Heart left ventricle (tissue), 16 donors: Measurements from ENCODE around the gene CBY3. TPM values are rescaled to one million over a fixed set of nuclear protein-coding genes. Genes with fewer than 3 reads are reported as not detected.

Source experiments
- ATAC-seq, 4 donors: fragments of 200-7000 bp; cut with Tn5 transposase; one replicate each; pipeline ENCODE4 v1.9.1; 2020 to 2022; ENCODE audit warnings: moderate library complexity in 4 of 4, mild to moderate bottlenecking in 3 of 4, moderate number of reproducible peaks in 1 of 4
- DNase-seq, 5 donors: peaks; one replicate each; pipeline ENCODE4 v3.0.0-alpha.2; 2020
- H3K27ac ChIP-seq, 12 donors: fragments of 200-600 bp; sonication (generic) in 4 of 12; one replicate each; pipeline versions ENCODE4 v1.5.0 to v1.8.0; 2016 to 2022; ENCODE audit warnings: mild to moderate bottlenecking in 2 of 12
- H3K27me3 ChIP-seq, 9 donors: fragments of 200-600 bp; sonication (generic) in 2 of 9; one replicate each; pipeline versions ENCODE4 v1.5.1 to v1.8.0; 2016 to 2022; ENCODE audit warnings: mild to moderate bottlenecking in 3 of 9
- H3K36me3 ChIP-seq, 9 donors: fragments of 200-600 bp; sonication (generic) in 2 of 9; one replicate each; pipeline versions ENCODE4 v1.5.0 to v1.8.0; 2018 to 2022; ENCODE audit warnings: mild to moderate bottlenecking in 2 of 9
- H3K4me1 ChIP-seq, 12 donors: fragments of 200-600 bp; sonication (generic) in 4 of 12; one replicate each; pipeline versions ENCODE4 v1.5.0 to v1.8.0; 2016 to 2022; ENCODE audit warnings: mild to moderate bottlenecking in 3 of 12
- H3K4me3 ChIP-seq, 12 donors: fragments of 200-600 bp; sonication (generic) in 4 of 12; one replicate each; pipeline versions ENCODE4 v1.5.0 to v1.8.0; 2017 to 2022; ENCODE audit warnings: mild to moderate bottlenecking in 9 of 12, moderate library complexity in 4 of 12
- H3K9me3 ChIP-seq, 12 donors: fragments of 200-600 bp; sonication (generic) in 4 of 12; one replicate each; pipeline versions ENCODE4 v1.5.0 to v1.8.0; 2016 to 2022; ENCODE audit warnings: mild to moderate bottlenecking in 1 of 12
- POLR2A ChIP-seq, 2 donors: fragments of 450-650 bp; IDR thresholded peaks; one replicate each; pipeline ENCODE4 v1.6.1; 2017; ENCODE audit warnings: antibody characterized with exemption in 2 of 2, mild to moderate bottlenecking in 2 of 2, moderate library complexity in 2 of 2
- WGBS, 4 donors: extraction: QIAGEN DNeasy Blood & Tissue Kit in 2 of 4; methylation state at CpG; one replicate each; pipeline versions ENCODE4 v1.1.5 to v1.1.7; 2013 to 2018; 5-methylcytosine and 5-hydroxymethylcytosine counted together
- intact Hi-C, 10 donors: fragments of 100-400 bp; cut with DNase I; formaldehyde crosslinking; loops; one replicate each; pipeline versions ENCODE4 v1.11.1 to v1.14.2; 2022
- long read RNA-seq, 3 donors: library from polyadenylated mRNA; unstranded; transcript quantifications; one replicate each; pipeline ENCODE4 v2.0.0, GENCODE V29; 2020 to 2021
- polyA plus RNA-seq, 2 donors: library from polyadenylated mRNA; stranded (reverse); fragments of 200-250 nt; gene quantifications; one replicate each; pipeline ENCODE4 v1.2.3, GENCODE V29; 2013
- total RNA-seq, 9 donors: library from RNA; depleted of rRNA in 2 of 9; stranded (reverse); fragments of >200 nt in 2 of 9; fragmentation: NEBNext Ultra II Directional in 3 of 9; extraction: Animal tissue kit (Norgen Biotek cat#: 25700) in 3 of 9; gene quantifications; one replicate each; pipeline versions ENCODE4 v1.1.0 to v1.2.4, GENCODE V29; 2016 to 2023
- TF ChIP-seq, protein P1 (sequence below), 12 donors: fragments of 200-600 bp; sonication (generic) in 4 of 12; IDR thresholded peaks; one replicate each; pipeline versions ENCODE4 v1.5.0 to v1.8.0; 2018 to 2022; ENCODE audit warnings: antibody characterized with exemption in 12 of 12, mild to moderate bottlenecking in 5 of 12
- donor health status: ischemic (EF 13 %, LVEDD 7.1; RV severe dilation, severe dysfunction).
- donor health status: healthy with polysubstance abuse.
- donor health status: DM: no; HTN: yes; CAD: no.
- donor health status: DM: no; HTN: no; CAD: no.
- donor health status: ischemic (EF 25% LVEDD 6.9; RV normal size, moderate dysfunction).
- donor health status: ischemic (EF 25% LVEDD 5.7; RV mildly dilated, moderate dysfunction).
- donor health status: healthy.
- donor health status: DM: yes; HTN: yes; CAD: no.
- donor health status: ischemic (EF 35%, LVEDD 5.7; RV mildly dilated, moderate dysfunction).
- donor health status: nonischemic (EF 11% LVEDD 7.7; RV severe dilation, severe dysfunction).
- donor health status: DM: yes; HTN: yes; CAD: no.
- donor health status: PGD.
- donor health status: ischemic (EF 29% LVEDD 5.4; RV normal size, mild dysfunction).
- donor health status: nonischemic (EF 23%, LVEDD 6.1; RV moderate dilation, normal function).

CBY3 gene
- total RNA-seq (not detected), polyA plus RNA-seq (not detected)
- long read RNA-seq, donor 1, partial matches to known transcripts: 0 of 1 reads
- long read RNA-seq, donor 1, other reads (novel, unspliced or antisense): 1 of 1 reads
- long read RNA-seq, donor 2: 0 reads
- long read RNA-seq, donor 3, partial matches to known transcripts: 0 of 1 reads
- long read RNA-seq, donor 3, other reads (novel, unspliced or antisense): 1 of 1 reads

DNA sequence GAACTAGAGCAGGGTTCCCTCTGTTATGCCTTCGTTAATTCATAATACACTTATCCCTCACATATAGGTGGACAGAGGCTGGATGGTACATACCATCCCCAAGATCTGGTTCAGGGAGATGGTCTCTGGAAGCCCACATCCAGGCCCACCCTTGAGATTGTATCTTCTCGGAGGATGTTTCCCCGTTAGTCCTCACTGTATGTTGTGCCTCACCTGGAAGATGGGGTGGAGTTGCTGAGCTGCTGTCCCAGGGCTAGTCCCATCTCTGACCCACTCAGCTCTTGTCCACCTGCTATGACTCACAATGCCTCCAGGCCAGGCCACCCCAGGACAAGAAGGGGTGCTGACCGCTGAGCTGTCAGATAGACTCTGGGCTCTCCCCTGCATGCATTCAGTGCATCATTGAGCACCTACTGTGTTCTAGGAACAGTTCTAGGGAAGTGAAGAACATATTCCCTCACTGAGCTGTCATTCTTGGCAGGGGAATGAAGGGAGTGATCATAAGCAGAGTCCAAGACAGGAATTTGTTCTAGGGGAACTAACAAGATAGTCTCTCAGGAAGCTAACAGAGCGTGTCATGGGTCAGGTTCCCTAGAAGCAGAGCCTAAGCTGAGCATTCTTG, at the start of gene CBY3:
Gene CBY3, minus strand, starts transcription at position 255 of the 622 bp plus-strand sequence. Its CDS starts 116 bp downstream, at position 139.
- H3K27ac ChIP-seq: no peak within 1 kb of the TSS
- DNase-seq (no peak), ATAC-seq (no peak)
- H3K36me3 ChIP-seq: no peaks in the 10 kb centered on the region
- peaks cover 4 to 24% (median 18%) of the 10 kb centered on the region in 12 donors for H3K4me1 ChIP-seq
- no peak for TF ChIP-seq POLR2A (IDR thresholded peaks at IDR 0.05)
- TF ChIP-seq, protein P1, sequence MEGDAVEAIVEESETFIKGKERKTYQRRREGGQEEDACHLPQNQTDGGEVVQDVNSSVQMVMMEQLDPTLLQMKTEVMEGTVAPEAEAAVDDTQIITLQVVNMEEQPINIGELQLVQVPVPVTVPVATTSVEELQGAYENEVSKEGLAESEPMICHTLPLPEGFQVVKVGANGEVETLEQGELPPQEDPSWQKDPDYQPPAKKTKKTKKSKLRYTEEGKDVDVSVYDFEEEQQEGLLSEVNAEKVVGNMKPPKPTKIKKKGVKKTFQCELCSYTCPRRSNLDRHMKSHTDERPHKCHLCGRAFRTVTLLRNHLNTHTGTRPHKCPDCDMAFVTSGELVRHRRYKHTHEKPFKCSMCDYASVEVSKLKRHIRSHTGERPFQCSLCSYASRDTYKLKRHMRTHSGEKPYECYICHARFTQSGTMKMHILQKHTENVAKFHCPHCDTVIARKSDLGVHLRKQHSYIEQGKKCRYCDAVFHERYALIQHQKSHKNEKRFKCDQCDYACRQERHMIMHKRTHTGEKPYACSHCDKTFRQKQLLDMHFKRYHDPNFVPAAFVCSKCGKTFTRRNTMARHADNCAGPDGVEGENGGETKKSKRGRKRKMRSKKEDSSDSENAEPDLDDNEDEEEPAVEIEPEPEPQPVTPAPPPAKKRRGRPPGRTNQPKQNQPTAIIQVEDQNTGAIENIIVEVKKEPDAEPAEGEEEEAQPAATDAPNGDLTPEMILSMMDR (IDR thresholded peaks at IDR 0.05): no peak
- no peak within 1 kb of the TSS for H3K4me3 ChIP-seq
- no peaks in the 10 kb centered on the region for H3K27me3 ChIP-seq
- 90 to 96% (median 95%) methylated on average over 5 of the region's 5 CpGs for WGBS, 4 donors
- intact Hi-C loops: no loop called here
- H3K9me3 ChIP-seq: no peaks in the 10 kb centered on the region

DNA sequence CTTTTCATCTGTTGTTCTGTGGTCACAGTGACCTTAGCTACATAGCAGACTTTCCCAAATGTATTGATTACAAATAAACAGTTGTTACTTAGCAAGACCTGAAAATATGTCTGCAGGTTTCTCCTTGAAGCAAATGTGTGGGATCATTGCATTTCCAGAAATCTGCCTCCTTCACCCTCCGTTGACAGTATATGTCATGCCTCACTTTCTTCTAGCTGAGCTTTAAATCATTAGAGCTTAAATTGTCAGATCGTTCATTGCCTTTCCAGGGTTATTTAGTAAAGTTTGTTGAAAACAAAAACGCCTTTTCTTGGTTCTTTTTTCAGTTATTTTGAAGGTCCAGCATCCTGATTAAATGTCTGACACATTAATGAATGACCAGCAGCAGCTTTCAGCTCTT, 49.5 kb upstream of the CBY3 start:
- H3K4me3 ChIP-seq: no peak overlapping the region
- H3K4me1 ChIP-seq: peaks cover 3 to 49% (median 19%) of the 10 kb centered on the region in 12 donors
- intact Hi-C loops: loop anchor here in 1 of 10 donors (5.0 kb wide), 1 partner anchor 108 kb away; the partner anchor contains the start of gene HNRNPH1
- H3K27ac ChIP-seq: peak overlapping the region in 1 of 12 donors; percentile 97
- 70 to 74% (median 73%) methylated on average over 3 of the region's 3 CpGs for WGBS, 4 donors
- H3K36me3 ChIP-seq: peaks cover 0 to 68% (median 58%) of the 10 kb centered on the region in 9 donors
- H3K9me3 ChIP-seq: no peaks in the 10 kb centered on the region
- H3K27me3 ChIP-seq: no peaks in the 10 kb centered on the region
- ATAC-seq: no peak
- TF ChIP-seq, protein P1 (IDR thresholded peaks at IDR 0.05): no peak
- no peak for TF ChIP-seq POLR2A (IDR thresholded peaks at IDR 0.05)
- no peak for DNase-seq

DNA sequence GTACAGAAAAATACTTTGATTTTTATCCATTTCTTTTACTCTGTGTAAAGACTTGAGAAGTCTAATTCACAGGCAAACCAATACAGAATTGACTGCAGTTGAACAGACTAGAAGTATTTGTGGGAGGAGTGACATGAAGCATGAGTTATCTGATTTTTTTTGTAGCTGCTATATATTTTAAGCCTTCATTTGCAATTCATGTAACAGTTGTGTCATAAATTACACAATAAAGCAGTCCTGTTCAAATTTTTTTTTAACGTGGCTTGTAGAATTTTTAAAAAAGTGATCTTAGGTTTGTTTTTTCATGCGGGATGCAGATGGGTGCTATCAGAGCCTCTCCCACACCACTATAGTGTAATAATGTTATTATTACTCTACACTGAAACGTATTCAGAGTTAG, 48.9 kb upstream of the CBY3 start:
- Histone ChIP-seq H3K36me3 (peaks cover 0 to 69% (median 64%) of the 10 kb centered on the region in 9 donors), H3K27me3 (no peaks in the 10 kb centered on the region), H3K4me1 (peaks cover 3 to 43% (median 13%) of the 10 kb centered on the region in 12 donors), H3K9me3 (no peaks in the 10 kb centered on the region), H3K4me3 (no peak overlapping the region), H3K27ac (no peak overlapping the region)
- no peak for ATAC-seq
- no peak for DNase-seq
- intact Hi-C loops: loop anchor here in 2 of 10 donors (5.0 kb wide), 2 partner anchors 72 to 107 kb away; partner anchors contain the start of gene HNRNPH1 (in 1 of the 2)
- WGBS, 4 donors: 78 to 87% (median 86%) methylated on average over 3 of the region's 3 CpGs
- TF ChIP-seq, protein P1 (IDR thresholded peaks at IDR 0.05): no peak
- no peak for TF ChIP-seq POLR2A (IDR thresholded peaks at IDR 0.05)

DNA sequence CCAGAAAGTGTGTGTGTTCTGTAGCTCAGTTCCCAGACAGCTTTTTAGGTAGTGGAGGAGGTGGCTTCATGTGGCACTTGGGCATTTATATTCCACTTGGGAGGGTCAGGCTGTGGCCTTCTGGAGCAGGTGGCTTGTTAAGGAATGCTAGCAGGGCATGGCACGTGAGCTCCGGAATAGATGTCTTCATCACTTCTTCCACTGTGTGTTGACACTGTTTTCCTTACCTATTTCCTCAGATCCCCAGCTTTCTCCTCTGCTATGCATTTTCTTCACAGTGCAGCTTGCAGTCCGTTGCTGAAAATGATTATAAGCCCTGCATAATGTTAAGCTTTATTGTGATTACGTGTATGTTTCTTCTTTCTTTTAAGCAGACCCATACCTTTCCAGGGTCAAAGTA, 48.5 kb upstream of the CBY3 start:
- Histone ChIP-seq H3K27me3 (no peaks in the 10 kb centered on the region), H3K4me1 (peaks cover 2 to 39% (median 9%) of the 10 kb centered on the region in 12 donors), H3K27ac (no peak overlapping the region), H3K9me3 (no peaks in the 10 kb centered on the region), H3K4me3 (no peak overlapping the region), H3K36me3 (peaks cover 0 to 69% (median 68%) of the 10 kb centered on the region in 9 donors)
- TF ChIP-seq, protein P1 (IDR thresholded peaks at IDR 0.05): no peak
- TF ChIP-seq POLR2A (IDR thresholded peaks at IDR 0.05): no peak
- no peak for DNase-seq
- no peak for ATAC-seq
- 85 to 88% (median 86%) methylated on average over 4 of the region's 4 CpGs for WGBS, 4 donors
- intact Hi-C loops: loop anchor here in 1 of 10 donors (5.0 kb wide), 1 partner anchor 72 kb away; no protein-coding TSS in a partner anchor
